HEK293T (cell line): ENCODE measurements around the gene MVB12B.

ENCODE experiments used
- ARNT ChIP-seq: fragments of 450-650 bp; IDR thresholded peaks from 2 replicates; pipeline ENCODE4 v1.6.1; 2017; ENCODE audit warnings: mild to moderate bottlenecking
- ELF4 ChIP-seq: fragments of 450-650 bp; IDR thresholded peaks from 2 replicates; pipeline ENCODE4 v1.6.1; 2017; ENCODE audit warnings: antibody characterized with exemption
- FOXA1 ChIP-seq: fragments of 450-650 bp; IDR thresholded peaks from 2 replicates; pipeline ENCODE4 v1.6.1; 2016; ENCODE audit warnings: mild to moderate bottlenecking
- FOXK2 ChIP-seq: fragments of 450-650 bp; IDR thresholded peaks from 2 replicates; pipeline ENCODE4 v1.6.1; 2016; ENCODE audit warnings: mild to moderate bottlenecking
- FOXM1 ChIP-seq: fragments of 450-650 bp; IDR thresholded peaks from 2 replicates; pipeline ENCODE4 v1.6.1; 2017; ENCODE audit warnings: mild to moderate bottlenecking, borderline replicate concordance
- HDGF ChIP-seq: fragments of 450-650 bp; IDR thresholded peaks from 2 replicates; pipeline ENCODE4 v1.6.1; 2017; ENCODE audit warnings: antibody characterized with exemption, borderline replicate concordance
- SP1 ChIP-seq: fragments of 450-650 bp; IDR thresholded peaks from 2 replicates; pipeline ENCODE4 v1.6.1; 2017
- ZNF384 ChIP-seq: fragments of 450-650 bp; IDR thresholded peaks from 2 replicates; pipeline ENCODE4 v1.6.1; 2016

DNA sequence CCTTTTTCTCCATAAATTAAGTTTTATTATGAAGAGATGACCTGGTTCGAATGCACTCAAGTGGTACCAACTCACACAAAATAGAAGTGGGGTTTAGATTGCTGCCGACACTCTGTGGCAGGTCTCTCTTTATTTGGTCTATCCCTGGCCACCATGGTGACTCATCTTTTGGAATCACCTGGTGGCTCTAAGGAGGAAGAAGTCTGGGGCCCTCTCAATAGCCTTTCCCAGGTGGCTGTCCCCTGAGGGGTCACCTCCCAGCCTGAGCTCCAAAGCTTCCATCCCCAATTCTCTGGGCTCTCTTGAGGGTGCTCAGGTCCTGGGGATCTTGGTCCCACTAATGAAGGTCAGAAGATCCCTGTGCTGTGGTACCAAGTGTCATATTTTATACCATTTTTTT lies 136.8 kb downstream of the MVB12B start:
- TF ChIP-seq FOXK2 (no peak), SP1 (no peak), ELF4 (no peak), ZNF384 (no peak), FOXA1 (no peak), HDGF (no peak), ARNT (no peak), FOXM1 (no peak)
